ENCODE results near the gene CCR5AS. TPM values are rescaled to one million over a fixed set of nuclear protein-coding genes. Genes with fewer than 3 reads are reported as not detected.

Gene CCR5AS

GRCh38 chr3:46314517-46314916, 92.3 kb downstream of the CCR5AS start (continued):
- TF ChIP-seq REST (IDR thresholded peaks at IDR 0.05; ENCODE audit: unreplicated experiment): no peak
- no peak for TF ChIP-seq CTCF (conservative IDR thresholded peaks at IDR 0.05; ENCODE audit: low read depth in 2 of 2)
- TF ChIP-seq EZH2 (IDR thresholded peaks at IDR 0.05; ENCODE audit: low read depth, unreplicated experiment): no peak
- TF ChIP-seq ZNF331 (CRISPR knock-in tag; IDR thresholded peaks at IDR 0.05; ENCODE audit: low read depth): no peak

Other genes with a start within 250 kb of the CCR5AS start
- gene CCR1, start 198.8 kb downstream of the CCR5AS start, total RNA-seq (2014; rRNA removed; shearing (Covaris generic)): not detected in 2 replicates
- 0.12 TPM in 1 of 2 replicates, not detected in the other for gene CCR1, start 198.8 kb downstream of the CCR5AS start, polyA plus RNA-seq (2016; fragmentation: Nextera tagmentation; extraction: Ambion mirVana)
- gene CCR3, start 164.6 kb downstream of the CCR5AS start, total RNA-seq (2014; rRNA removed; shearing (Covaris generic)): not detected in 2 replicates
- not detected in 2 replicates for gene CCR3, start 164.6 kb downstream of the CCR5AS start, polyA plus RNA-seq (2016; fragmentation: Nextera tagmentation; extraction: Ambion mirVana)
- gene CCR2, start 53.0 kb downstream of the CCR5AS start, total RNA-seq (2014; rRNA removed; shearing (Covaris generic)): not detected in 2 replicates
- gene CCR2, start 53.0 kb downstream of the CCR5AS start, polyA plus RNA-seq (2016; fragmentation: Nextera tagmentation; extraction: Ambion mirVana): not detected in 2 replicates
- not detected in 2 replicates for gene CCR5, start 36.1 kb downstream of the CCR5AS start, total RNA-seq (2014; rRNA removed; shearing (Covaris generic))
- gene CCR5, start 36.1 kb downstream of the CCR5AS start, polyA plus RNA-seq (2016; fragmentation: Nextera tagmentation; extraction: Ambion mirVana): not detected in 2 replicates
- not detected in 2 replicates for gene CCRL2, start 193 bp upstream of the CCR5AS start, total RNA-seq (2014; rRNA removed; shearing (Covaris generic))
- gene CCRL2, start 193 bp upstream of the CCR5AS start, polyA plus RNA-seq (2016; fragmentation: Nextera tagmentation; extraction: Ambion mirVana): not detected in 2 replicates
- 1.3 and 3.5 TPM in 2 replicates for gene LTF, start 57.8 kb upstream of the CCR5AS start, total RNA-seq (2014; rRNA removed; shearing (Covaris generic))
- 0.73 and 0.89 TPM in 2 replicates for gene LTF, start 57.8 kb upstream of the CCR5AS start, polyA plus RNA-seq (2016; fragmentation: Nextera tagmentation; extraction: Ambion mirVana)
- 0.97 TPM in 1 of 2 replicates, not detected in the other for gene RTP3, start 90.9 kb upstream of the CCR5AS start, total RNA-seq (2014; rRNA removed; shearing (Covaris generic))
- 0.16 TPM in 1 of 2 replicates, not detected in the other for gene RTP3, start 90.9 kb upstream of the CCR5AS start, polyA plus RNA-seq (2016; fragmentation: Nextera tagmentation; extraction: Ambion mirVana)
- 5.5 and 7.1 TPM in 2 replicates for gene LRRC2, start 159.2 kb upstream of the CCR5AS start, total RNA-seq (2014; rRNA removed; shearing (Covaris generic))
- 4.0 and 6.5 TPM in 2 replicates for gene LRRC2, start 159.2 kb upstream of the CCR5AS start, polyA plus RNA-seq (2016; fragmentation: Nextera tagmentation; extraction: Ambion mirVana)
- gene FAM240A, start 205.5 kb upstream of the CCR5AS start, total RNA-seq (2014; rRNA removed; shearing (Covaris generic)): not detected in 2 replicates
- 0.18 TPM in 1 of 2 replicates, not detected in the other for gene FAM240A, start 205.5 kb upstream of the CCR5AS start, polyA plus RNA-seq (2016; fragmentation: Nextera tagmentation; extraction: Ambion mirVana)

Measured in GM23338 (cell line).